VCaP (cell line): ENCODE data around the gene ADAMTS15.

Experiments used
- H3K27ac ChIP-seq: fragments of 450-650 bp; 2 replicates; pipeline ENCODE4 v1.5.1; 2017
- CTCF ChIP-seq: fragments of 450-650 bp; conservative IDR thresholded peaks from 2 replicates; pipeline ENCODE4 v1.5.1; 2017; ENCODE audit warnings: mild to moderate bottlenecking, moderate library complexity

ADAMTS15 gene

GRCh38 chr11:130456286-130456685 is 7.8 kb downstream of the ADAMTS15 start:
- H3K27ac ChIP-seq, result no peak overlapping the region
- TF ChIP-seq CTCF, result no peak

- no peak for TF ChIP-seq CTCF
- no peak overlapping the region for H3K27ac ChIP-seq
Measured at GRCh38 chr11:130457623-130458409, 9.4 kb downstream of the ADAMTS15 start.

- H3K27ac ChIP-seq, result no peak overlapping the region
Measured at GRCh38 chr11:130458410-130458729, 9.9 kb downstream of the ADAMTS15 start.

GRCh38 chr11:130459521-130459920 is 11.1 kb downstream of the ADAMTS15 start:
- no peak overlapping the region for H3K27ac ChIP-seq
- no peak for TF ChIP-seq CTCF

More at GRCh38 chr11:130458410-130458729, 9.9 kb downstream of the ADAMTS15 start:
- TF ChIP-seq CTCF, result no peak

GRCh38 chr11:130462101-130462885 is 13.8 kb downstream of the ADAMTS15 start:
- no peak overlapping the region for H3K27ac ChIP-seq
- TF ChIP-seq CTCF, result no peak

GRCh38 chr11:130462931-130463330 is 14.5 kb downstream of the ADAMTS15 start:
- no peak overlapping the region for H3K27ac ChIP-seq
- TF ChIP-seq CTCF, result no peak

GRCh38 chr11:130464291-130464812 is 15.9 kb downstream of the ADAMTS15 start:
- no peak overlapping the region for H3K27ac ChIP-seq
- TF ChIP-seq CTCF, result no peak
